Measurements from ENCODE around the gene CRYBG1. TPM values are rescaled to one million over a fixed set of nuclear protein-coding genes. Genes with fewer than 3 reads are reported as not detected.

The CRYBG1 gene
- total and polyA plus RNA-seq, 2 of the 4 experiments (the other 2 are of a cell fraction), result 0.38 to 1.1 TPM

GRCh38 chr6:106468935-106469334 is 108.4 kb downstream of the CRYBG1 start:
- BruUV-seq (replicated peaks), result no TSS peak

More at GRCh38 chr6:106468935-106469334, 108.4 kb downstream of the CRYBG1 start:
- Histone ChIP-seq H2BK5ac (ENCODE audit: low read depth, low read length, poor library complexity, severe bottlenecking) (no peak overlapping the region), H3K14ac (replicated peaks; ENCODE audit: low read depth, low read length) (no peak overlapping the region), H3K4me2 (ENCODE audit: low read depth, low read length) (no peak overlapping the region), H2BK120ac (ENCODE audit: low read depth, low read length) (no peak overlapping the region), H2BK20ac (ENCODE audit: low read depth, low read length) (no peak overlapping the region), H3K4me3 (ENCODE audit: insufficient read depth, low read depth, low read length) (no peak overlapping the region), H3K36me3 (ENCODE audit: control insufficient read depth, insufficient read depth, low read length) (no peaks in the 10 kb centered on the region), H3K56ac (ENCODE audit: extremely low read depth, insufficient read depth, low read length) (no peak overlapping the region), H3K4ac (ENCODE audit: low read depth, low read length) (no peak overlapping the region), H3K9ac (ENCODE audit: low read depth, low read length) (no peak overlapping the region), H2BK15ac (ENCODE audit: low read depth, low read length) (no peak overlapping the region), H4K8ac (ENCODE audit: low read depth in 2 of 2, low read length in 2 of 2) (no peak overlapping the region), H2AFZ (replicated peaks; ENCODE audit: low read length, poor library complexity) (no peak overlapping the region), H4K20me1 (ENCODE audit: insufficient read depth, low read length) (no peaks in the 10 kb centered on the region), H3K79me1 (ENCODE audit: low read depth in 1 of 2, low read length in 2 of 2) (no peaks in the 10 kb centered on the region), H3K23ac (ENCODE audit: low read depth, low read length) (no peak overlapping the region), H3K9me1 (ENCODE audit: insufficient read depth, low read length) (0 out of 2 replicates have a peak, but pooled peaks cover under 1% of the 10 kb centered on the region), H3K18ac (ENCODE audit: low read depth, low read length) (no peak overlapping the region), H3K27me3 (ENCODE audit: control insufficient read depth, insufficient read depth, low read length) (peaks cover 26% of the 10 kb centered on the region), H3K27ac (ENCODE audit: insufficient read depth, low read length) (no peak overlapping the region), H2AK9ac (replicated peaks; ENCODE audit: low read depth, low read length, poor library complexity) (no peak overlapping the region), H4K91ac (ENCODE audit: insufficient read depth, low read depth, low read length) (no peak overlapping the region), H4K5ac (ENCODE audit: low read depth, low read length) (no peak overlapping the region), H3K9me3 (ENCODE audit: control insufficient read depth, insufficient read depth, low read length) (no peaks in the 10 kb centered on the region), H2AK5ac (ENCODE audit: low read depth, low read length) (no peak overlapping the region), H3K4me1 (ENCODE audit: control insufficient read depth, insufficient read depth, low read length) (no peaks in the 10 kb centered on the region)
- 75% methylated on average over 2 of the region's 2 CpGs; no CpG with 5 or more reads in 1 of the 2 experiments for WGBS, 2 experiments (ENCODE audit: extremely low coverage in 2 of 2, insufficient read length in 1 of 2)
- dilution Hi-C loops (cut with HindIII; ENCODE audit: low sequenced_read_pairs, unreplicated experiment), result loop anchor here (25.0 kb wide), 1 partner anchor 493 kb away; the partner anchor contains the start of gene CD24
- no peak for ATAC-seq (ENCODE audit: low read depth)
- DNase-seq, result no peak
- in situ Hi-C loops (cut with MboI; ENCODE audit: low sequenced_read_pairs), result no loop called here
- intact Hi-C loops (cut with micrococcal nuclease), result no loop called here
- TF ChIP-seq, protein P1, sequence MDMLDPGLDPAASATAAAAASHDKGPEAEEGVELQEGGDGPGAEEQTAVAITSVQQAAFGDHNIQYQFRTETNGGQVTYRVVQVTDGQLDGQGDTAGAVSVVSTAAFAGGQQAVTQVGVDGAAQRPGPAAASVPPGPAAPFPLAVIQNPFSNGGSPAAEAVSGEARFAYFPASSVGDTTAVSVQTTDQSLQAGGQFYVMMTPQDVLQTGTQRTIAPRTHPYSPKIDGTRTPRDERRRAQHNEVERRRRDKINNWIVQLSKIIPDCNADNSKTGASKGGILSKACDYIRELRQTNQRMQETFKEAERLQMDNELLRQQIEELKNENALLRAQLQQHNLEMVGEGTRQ (IDR thresholded peaks at IDR 0.05; ENCODE audit: low read depth, low read length), result no peak
- TF ChIP-seq CHD1 (IDR thresholded peaks at IDR 0.05; ENCODE audit: low read depth, low read length), result no peak
- TF ChIP-seq RCOR1 (IDR thresholded peaks at IDR 0.05; ENCODE audit: insufficient replicate concordance, low read length), result no peak
- TF ChIP-seq MXI1 (IDR thresholded peaks at IDR 0.05; ENCODE audit: borderline replicate concordance, low read depth, low read length), result no peak
- no peak for TF ChIP-seq BHLHE40 (IDR thresholded peaks at IDR 0.05; ENCODE audit: low read depth, low read length)
- TF ChIP-seq NFE2L2 (IDR thresholded peaks at IDR 0.05; ENCODE audit: low read depth, low read length), result no peak
- TF ChIP-seq SMC3 (IDR thresholded peaks at IDR 0.05; ENCODE audit: low read depth, low read length), result no peak
- TF ChIP-seq RAD21 (IDR thresholded peaks at IDR 0.05; ENCODE audit: low read length), result no peak
- TF ChIP-seq MAFK (IDR thresholded peaks at IDR 0.05; ENCODE audit: low read depth, low read length), result no peak
- no peak for TF ChIP-seq CTCF (conservative IDR thresholded peaks at IDR 0.05; ENCODE audit: low read depth, low read length)
- no peak for TF ChIP-seq FOS (IDR thresholded peaks at IDR 0.05; ENCODE audit: low read depth, low read length)
- TF ChIP-seq, protein P2, sequence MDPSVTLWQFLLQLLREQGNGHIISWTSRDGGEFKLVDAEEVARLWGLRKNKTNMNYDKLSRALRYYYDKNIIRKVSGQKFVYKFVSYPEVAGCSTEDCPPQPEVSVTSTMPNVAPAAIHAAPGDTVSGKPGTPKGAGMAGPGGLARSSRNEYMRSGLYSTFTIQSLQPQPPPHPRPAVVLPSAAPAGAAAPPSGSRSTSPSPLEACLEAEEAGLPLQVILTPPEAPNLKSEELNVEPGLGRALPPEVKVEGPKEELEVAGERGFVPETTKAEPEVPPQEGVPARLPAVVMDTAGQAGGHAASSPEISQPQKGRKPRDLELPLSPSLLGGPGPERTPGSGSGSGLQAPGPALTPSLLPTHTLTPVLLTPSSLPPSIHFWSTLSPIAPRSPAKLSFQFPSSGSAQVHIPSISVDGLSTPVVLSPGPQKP (IDR thresholded peaks at IDR 0.05; ENCODE audit: borderline replicate concordance, low read depth, low read length), result no peak
- TF ChIP-seq CEBPB (IDR thresholded peaks at IDR 0.05; ENCODE audit: low read depth, low read length), result no peak
- no peak for TF ChIP-seq MAZ (IDR thresholded peaks at IDR 0.05; ENCODE audit: borderline replicate concordance, low read depth, low read length)
- TF ChIP-seq RFX5 (IDR thresholded peaks at IDR 0.05; ENCODE audit: low read depth, low read length), result no peak
- TF ChIP-seq POLR2A (IDR thresholded peaks at IDR 0.05; ENCODE audit: low read depth, low read length), result no peak
- ChIA-PET CTCF (no interaction called here), POLR2A (ENCODE audit: unreplicated experiment) (no interaction called here)

Data from IMR-90 (cell line).